Right ventricle myocardium superior (tissue), 1 donor: Measurements from ENCODE around the gene TCIRG1. TPM values are rescaled to one million over a fixed set of nuclear protein-coding genes. Genes with fewer than 3 reads are reported as not detected.

Experiments used
- ATAC-seq: fragments of 200-7000 bp; cut with Tn5 transposase; one replicate; pipeline ENCODE4 v1.9.1; 2020; ENCODE audit warnings: mild to moderate bottlenecking; ENCODE audit not compliant: poor library complexity
- DNase-seq: peaks from one replicate; pipeline ENCODE4 v3.0.0-alpha.2; 2020
- intact Hi-C: fragments of 100-400 bp; cut with DNase I; formaldehyde crosslinking; loops from one replicate; pipeline ENCODE4 v1.11.2; 2022
- microRNA-seq: library from miRNA; unstranded; fragments of <30 nt; microRNA quantifications from one replicate; pipeline ENCODE4 v1.2.0, GENCODE V29; 2020
- total RNA-seq: library from RNA; stranded (reverse); fragmentation: NEBNext Ultra II Directional; extraction: Animal tissue kit (Norgen Biotek cat#: 25700); gene quantifications from one replicate; pipeline ENCODE4 v1.2.1, GENCODE V29; 2021
- donor health status: DM: no; HTN: yes; CAD: no; lungs with severe emphysema.

The TCIRG1 gene
- total RNA-seq, 1 donor from 2014 or later, result 22.3 TPM

GRCh38 chr11:68096962-68097361 lies 58.1 kb downstream of the TCIRG1 start:
- DNase-seq (no peak), ATAC-seq (no peak)
- intact Hi-C loops, result loop anchor here (10.0 kb wide), 1 partner anchor 108 kb away; no protein-coding TSS in a partner anchor

GRCh38 chr11:68099057-68099456 lies 60.2 kb downstream of the TCIRG1 start:
- ATAC-seq, result no peak
- intact Hi-C loops, result loop anchor here (10.0 kb wide), 1 partner anchor 106 kb away; no protein-coding TSS in a partner anchor
- no peak for DNase-seq

DNA sequence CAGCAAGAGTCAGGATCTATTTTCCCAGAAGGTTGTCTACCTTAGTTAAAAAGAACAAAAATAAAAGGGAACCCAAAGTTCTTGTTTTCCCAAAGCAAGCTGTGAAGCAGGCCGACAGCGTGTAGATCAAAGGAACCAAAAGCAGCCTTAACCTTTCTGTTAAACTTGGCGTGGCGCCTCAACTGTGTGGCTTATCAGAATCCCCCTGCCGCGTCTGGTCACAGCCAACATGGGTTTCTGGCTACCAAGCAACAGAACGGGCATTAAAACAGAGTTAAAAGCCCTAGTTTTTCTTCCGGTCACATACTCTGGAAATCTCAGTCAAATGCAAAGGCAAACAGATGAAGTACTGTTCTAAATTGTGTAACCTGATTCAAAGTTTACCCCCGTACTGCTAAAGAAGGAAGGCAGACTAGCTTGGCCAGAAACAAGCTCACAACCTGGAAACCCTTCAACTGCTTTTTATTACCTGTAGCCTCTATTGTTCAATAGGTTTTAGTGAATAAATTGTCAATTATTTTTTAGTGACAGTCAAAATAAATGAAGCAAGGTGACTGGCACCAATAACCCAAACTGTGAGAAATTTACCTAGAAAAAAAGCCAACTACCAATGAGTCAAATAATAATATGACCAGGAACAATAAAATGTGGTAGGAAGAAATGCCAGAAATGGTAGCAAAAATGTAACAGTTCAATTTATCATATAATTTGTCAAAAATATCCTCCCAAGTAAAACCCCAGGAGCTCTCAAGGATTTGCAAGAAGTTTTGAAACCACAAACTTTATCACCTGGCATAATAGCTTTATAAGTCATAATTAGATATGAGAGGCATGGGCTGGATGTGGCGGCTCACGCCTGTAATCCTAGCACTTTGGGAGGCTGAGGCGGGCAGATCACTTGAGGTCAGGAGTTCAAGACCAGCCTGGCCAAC lies 60.9 kb downstream of the TCIRG1 start:
- intact Hi-C loops, result loop anchor here (10.0 kb wide), 1 partner anchor 105 kb away; no protein-coding TSS in a partner anchor
- no peak for DNase-seq

More for the DNA sequence above, 60.9 kb downstream of the TCIRG1 start:
- peak; percentile 63 for ATAC-seq

Small RNAs within 50 kb of the gene (microRNA-seq; reads per million reads assigned to microRNA genes)
- gene MIR4691 (not detected), gene MIR6753 (not detected), gene MIR7113 (not detected)

Other genes starting within 250 kb of the TCIRG1 start
- 7.3 TPM for gene UNC93B1, start 34.9 kb upstream of the TCIRG1 start, total RNA-seq
- gene ALDH3B1, start 28.7 kb upstream of the TCIRG1 start, total RNA-seq, result 4.4 TPM
- gene NDUFS8, start 8.3 kb upstream of the TCIRG1 start, total RNA-seq, result 474 TPM
- gene CHKA, start 82.4 kb downstream of the TCIRG1 start, total RNA-seq, result 8.4 TPM
- 22.5 TPM for gene KMT5B, start 174.3 kb downstream of the TCIRG1 start, total RNA-seq
- gene C11orf24, start 232.9 kb downstream of the TCIRG1 start, total RNA-seq, result 21.8 TPM